Measurements from ENCODE around the gene DGKD.

DNA sequence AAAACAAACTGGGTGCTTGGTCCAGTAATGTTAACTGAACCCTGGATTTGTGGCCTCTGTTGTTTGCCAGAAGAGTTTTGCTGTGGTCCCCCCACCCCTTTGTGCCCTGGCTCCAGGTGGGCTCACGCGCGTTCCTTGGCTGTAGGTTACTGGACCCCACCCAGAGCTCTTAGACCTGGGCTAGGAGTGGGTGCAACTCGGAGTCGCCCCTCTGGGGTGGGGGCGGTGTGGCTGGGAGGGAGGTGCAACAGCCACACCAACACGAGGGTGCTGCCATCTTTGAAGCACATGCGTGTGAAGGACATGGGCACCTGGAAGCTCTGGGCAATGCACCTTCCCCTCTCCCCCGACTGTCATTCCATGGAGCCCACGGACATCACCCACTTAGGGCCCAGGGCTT is 119.6 kb downstream of the DGKD start:
- TF ChIP-seq, protein P1, sequence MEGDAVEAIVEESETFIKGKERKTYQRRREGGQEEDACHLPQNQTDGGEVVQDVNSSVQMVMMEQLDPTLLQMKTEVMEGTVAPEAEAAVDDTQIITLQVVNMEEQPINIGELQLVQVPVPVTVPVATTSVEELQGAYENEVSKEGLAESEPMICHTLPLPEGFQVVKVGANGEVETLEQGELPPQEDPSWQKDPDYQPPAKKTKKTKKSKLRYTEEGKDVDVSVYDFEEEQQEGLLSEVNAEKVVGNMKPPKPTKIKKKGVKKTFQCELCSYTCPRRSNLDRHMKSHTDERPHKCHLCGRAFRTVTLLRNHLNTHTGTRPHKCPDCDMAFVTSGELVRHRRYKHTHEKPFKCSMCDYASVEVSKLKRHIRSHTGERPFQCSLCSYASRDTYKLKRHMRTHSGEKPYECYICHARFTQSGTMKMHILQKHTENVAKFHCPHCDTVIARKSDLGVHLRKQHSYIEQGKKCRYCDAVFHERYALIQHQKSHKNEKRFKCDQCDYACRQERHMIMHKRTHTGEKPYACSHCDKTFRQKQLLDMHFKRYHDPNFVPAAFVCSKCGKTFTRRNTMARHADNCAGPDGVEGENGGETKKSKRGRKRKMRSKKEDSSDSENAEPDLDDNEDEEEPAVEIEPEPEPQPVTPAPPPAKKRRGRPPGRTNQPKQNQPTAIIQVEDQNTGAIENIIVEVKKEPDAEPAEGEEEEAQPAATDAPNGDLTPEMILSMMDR (conservative IDR thresholded peaks at IDR 0.05 in 1 of 2, IDR thresholded peaks at IDR 0.05 in 1 of 2; ENCODE audit: low read depth in 1 of 2, low read length in 2 of 2) = no peak
- no peak for TF ChIP-seq EZH2 (IDR thresholded peaks at IDR 0.05; ENCODE audit: low read length, missing control alignments)

Data from fibroblast of lung (primary cell).